ENCODE measurements around the gene CASP7. TPM values are rescaled to one million over a fixed set of nuclear protein-coding genes. Genes with fewer than 3 reads are reported as not detected.
"Not testable (repeated sequence)": the region's sequence is repeated elsewhere in the genome, so short reads cannot be mapped to it uniquely, and the experiment has no call there.

The CASP7 gene
- total RNA-seq, 1 experiment from 2014 or later = 38.2 TPM

DNA sequence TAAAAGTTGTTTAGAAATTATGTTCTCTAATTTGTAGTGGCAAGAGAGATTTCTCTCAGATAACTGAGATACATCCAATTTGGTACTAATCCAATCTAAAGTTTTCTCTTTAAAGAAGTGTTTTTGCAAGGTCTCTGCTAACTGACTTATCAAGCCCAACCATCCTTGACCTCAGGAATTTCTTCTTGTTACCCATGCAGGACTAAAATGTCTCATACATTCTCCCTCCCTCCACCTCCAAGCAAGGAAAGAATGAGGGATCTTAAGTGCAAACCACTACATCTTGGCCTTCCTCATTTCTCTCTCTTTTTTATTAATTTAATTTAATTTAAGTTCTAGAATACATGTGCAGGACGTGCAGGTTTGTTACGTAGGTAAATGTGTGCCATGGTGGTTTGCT, 28.7 kb upstream of the CASP7 start:
- intact Hi-C loops (cut with micrococcal nuclease; ENCODE audit: unreplicated experiment) (no loop called here), in situ Hi-C loops (cut with HindIII; ENCODE audit: low pct_unique_long_range_greater_than_20kb, low sequenced_read_pairs) (no loop called here)
- BruUV-seq (replicated peaks) = no TSS peak
- no peak for ATAC-seq
- no peaks in the 10 kb centered on the region for H3K36me3 ChIP-seq (ENCODE audit: control insufficient read depth, insufficient read depth, low read length)
- H3K4me1 ChIP-seq (ENCODE audit: control insufficient read depth, insufficient read depth, low read length) = no peaks in the 10 kb centered on the region
- CTCF ChIA-PET = no interaction called here
- no peaks in the 10 kb centered on the region for H3K9me3 ChIP-seq (ENCODE audit: control insufficient read depth, insufficient read depth, low read depth, low read length)
- POLR2A ChIA-PET = no interaction called here
- DNase-seq (ENCODE audit: low read depth, low spot score) = no peak
- no peak overlapping the region for H3K4me3 ChIP-seq (ENCODE audit: low read depth in 2 of 2, low read length in 2 of 2)
- TF ChIP-seq SIN3A (IDR thresholded peaks at IDR 0.05; ENCODE audit: borderline replicate concordance, insufficient read depth, low read depth, low read length) (no peak), POLR2AphosphoS5 (IDR thresholded peaks at IDR 0.05; ENCODE audit: low read depth, low read length) (no peak), TCF7L2 (IDR thresholded peaks at IDR 0.05; ENCODE audit: low read depth, low read length) (no peak)
- TF ChIP-seq, protein P1, sequence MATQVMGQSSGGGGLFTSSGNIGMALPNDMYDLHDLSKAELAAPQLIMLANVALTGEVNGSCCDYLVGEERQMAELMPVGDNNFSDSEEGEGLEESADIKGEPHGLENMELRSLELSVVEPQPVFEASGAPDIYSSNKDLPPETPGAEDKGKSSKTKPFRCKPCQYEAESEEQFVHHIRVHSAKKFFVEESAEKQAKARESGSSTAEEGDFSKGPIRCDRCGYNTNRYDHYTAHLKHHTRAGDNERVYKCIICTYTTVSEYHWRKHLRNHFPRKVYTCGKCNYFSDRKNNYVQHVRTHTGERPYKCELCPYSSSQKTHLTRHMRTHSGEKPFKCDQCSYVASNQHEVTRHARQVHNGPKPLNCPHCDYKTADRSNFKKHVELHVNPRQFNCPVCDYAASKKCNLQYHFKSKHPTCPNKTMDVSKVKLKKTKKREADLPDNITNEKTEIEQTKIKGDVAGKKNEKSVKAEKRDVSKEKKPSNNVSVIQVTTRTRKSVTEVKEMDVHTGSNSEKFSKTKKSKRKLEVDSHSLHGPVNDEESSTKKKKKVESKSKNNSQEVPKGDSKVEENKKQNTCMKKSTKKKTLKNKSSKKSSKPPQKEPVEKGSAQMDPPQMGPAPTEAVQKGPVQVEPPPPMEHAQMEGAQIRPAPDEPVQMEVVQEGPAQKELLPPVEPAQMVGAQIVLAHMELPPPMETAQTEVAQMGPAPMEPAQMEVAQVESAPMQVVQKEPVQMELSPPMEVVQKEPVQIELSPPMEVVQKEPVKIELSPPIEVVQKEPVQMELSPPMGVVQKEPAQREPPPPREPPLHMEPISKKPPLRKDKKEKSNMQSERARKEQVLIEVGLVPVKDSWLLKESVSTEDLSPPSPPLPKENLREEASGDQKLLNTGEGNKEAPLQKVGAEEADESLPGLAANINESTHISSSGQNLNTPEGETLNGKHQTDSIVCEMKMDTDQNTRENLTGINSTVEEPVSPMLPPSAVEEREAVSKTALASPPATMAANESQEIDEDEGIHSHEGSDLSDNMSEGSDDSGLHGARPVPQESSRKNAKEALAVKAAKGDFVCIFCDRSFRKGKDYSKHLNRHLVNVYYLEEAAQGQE (IDR thresholded peaks at IDR 0.05; ENCODE audit: insufficient read depth in 1 of 2, low read depth in 2 of 2, low read length in 1 of 2) = no peak
- TF ChIP-seq, protein P2, sequence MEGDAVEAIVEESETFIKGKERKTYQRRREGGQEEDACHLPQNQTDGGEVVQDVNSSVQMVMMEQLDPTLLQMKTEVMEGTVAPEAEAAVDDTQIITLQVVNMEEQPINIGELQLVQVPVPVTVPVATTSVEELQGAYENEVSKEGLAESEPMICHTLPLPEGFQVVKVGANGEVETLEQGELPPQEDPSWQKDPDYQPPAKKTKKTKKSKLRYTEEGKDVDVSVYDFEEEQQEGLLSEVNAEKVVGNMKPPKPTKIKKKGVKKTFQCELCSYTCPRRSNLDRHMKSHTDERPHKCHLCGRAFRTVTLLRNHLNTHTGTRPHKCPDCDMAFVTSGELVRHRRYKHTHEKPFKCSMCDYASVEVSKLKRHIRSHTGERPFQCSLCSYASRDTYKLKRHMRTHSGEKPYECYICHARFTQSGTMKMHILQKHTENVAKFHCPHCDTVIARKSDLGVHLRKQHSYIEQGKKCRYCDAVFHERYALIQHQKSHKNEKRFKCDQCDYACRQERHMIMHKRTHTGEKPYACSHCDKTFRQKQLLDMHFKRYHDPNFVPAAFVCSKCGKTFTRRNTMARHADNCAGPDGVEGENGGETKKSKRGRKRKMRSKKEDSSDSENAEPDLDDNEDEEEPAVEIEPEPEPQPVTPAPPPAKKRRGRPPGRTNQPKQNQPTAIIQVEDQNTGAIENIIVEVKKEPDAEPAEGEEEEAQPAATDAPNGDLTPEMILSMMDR (IDR thresholded peaks at IDR 0.05) = no peak
- no peak overlapping the region for H3K27ac ChIP-seq (ENCODE audit: low read length)
- H3K27me3 ChIP-seq (ENCODE audit: control insufficient read depth, insufficient read depth, low read length) = peaks cover 25% of the 10 kb centered on the region

DNA sequence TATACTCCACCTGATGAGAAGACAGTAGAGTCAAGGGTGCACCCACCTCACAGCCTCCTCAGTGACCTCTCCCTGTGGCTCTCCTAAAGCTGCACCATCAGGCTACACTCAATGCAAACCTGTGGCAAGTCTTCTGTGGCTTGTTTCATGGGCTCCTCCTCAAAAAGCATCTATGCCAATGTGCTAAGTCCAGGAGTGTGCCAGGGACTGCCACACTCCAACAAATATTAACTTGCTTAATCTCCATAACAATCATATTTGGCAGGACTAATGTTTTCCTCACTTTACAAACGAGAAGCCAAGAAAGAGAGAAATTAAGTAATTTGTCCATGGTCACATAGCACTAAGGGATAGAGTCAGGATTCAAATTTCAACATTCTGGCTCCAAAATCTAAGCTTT, 27.8 kb upstream of the CASP7 start:
- intact Hi-C loops (cut with micrococcal nuclease; ENCODE audit: unreplicated experiment) = no loop called here
- Histone ChIP-seq H3K9me3 (ENCODE audit: control insufficient read depth, insufficient read depth, low read depth, low read length) (no peaks in the 10 kb centered on the region), H3K4me3 (ENCODE audit: low read depth in 2 of 2, low read length in 2 of 2) (no peak overlapping the region), H3K27ac (ENCODE audit: low read length) (no peak overlapping the region), H3K4me1 (ENCODE audit: control insufficient read depth, insufficient read depth, low read length) (no peaks in the 10 kb centered on the region), H3K27me3 (ENCODE audit: control insufficient read depth, insufficient read depth, low read length) (peaks cover 24% of the 10 kb centered on the region), H3K36me3 (ENCODE audit: control insufficient read depth, insufficient read depth, low read length) (no peaks in the 10 kb centered on the region)
- no peak for DNase-seq (ENCODE audit: low read depth, low spot score)
- no TSS peak for BruUV-seq (replicated peaks)
- in situ Hi-C loops (cut with HindIII; ENCODE audit: low pct_unique_long_range_greater_than_20kb, low sequenced_read_pairs) = no loop called here
- ATAC-seq = no peak
- TF ChIP-seq POLR2AphosphoS5 (IDR thresholded peaks at IDR 0.05; ENCODE audit: low read depth, low read length) (no peak), TCF7L2 (IDR thresholded peaks at IDR 0.05; ENCODE audit: low read depth, low read length) (no peak), SIN3A (IDR thresholded peaks at IDR 0.05; ENCODE audit: borderline replicate concordance, insufficient read depth, low read depth, low read length) (no peak)
- TF ChIP-seq, protein P1 (IDR thresholded peaks at IDR 0.05; ENCODE audit: insufficient read depth in 1 of 2, low read depth in 2 of 2, low read length in 1 of 2) = no peak
- ChIA-PET CTCF (no interaction called here), POLR2A (no interaction called here)

DNA sequence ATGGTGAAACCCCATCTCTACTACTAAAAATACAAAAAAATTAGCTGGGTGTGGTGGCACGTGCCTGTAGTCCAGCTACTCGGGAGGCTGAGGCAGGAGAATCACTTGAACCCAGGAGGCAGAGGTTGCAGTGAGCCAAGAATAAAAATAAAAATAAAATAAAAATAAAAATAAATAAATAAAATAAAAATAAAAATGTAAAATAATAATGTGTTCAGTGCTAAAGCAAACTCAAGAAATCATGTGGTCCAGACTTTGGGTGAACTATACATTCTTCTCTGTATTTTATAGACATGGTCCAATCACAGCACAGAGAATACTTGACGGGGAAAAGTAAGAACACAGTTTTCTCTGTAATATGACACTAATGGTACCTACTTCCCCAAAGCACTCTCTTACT, 27.3 kb upstream of the CASP7 start:
- not testable (repeated sequence) for ATAC-seq

More for the DNA sequence above, 27.3 kb upstream of the CASP7 start:
- intact Hi-C loops (cut with micrococcal nuclease; ENCODE audit: unreplicated experiment); POLR2A ChIA-PET; H3K36me3 ChIP-seq (ENCODE audit: control insufficient read depth, insufficient read depth, low read length); DNase-seq (ENCODE audit: low read depth, low spot score); H3K4me1 ChIP-seq (ENCODE audit: control insufficient read depth, insufficient read depth, low read length); BruUV-seq (replicated peaks); in situ Hi-C loops (cut with HindIII; ENCODE audit: low pct_unique_long_range_greater_than_20kb, low sequenced_read_pairs); H3K9me3 ChIP-seq (ENCODE audit: control insufficient read depth, insufficient read depth, low read depth, low read length); CTCF ChIA-PET; H3K4me3 ChIP-seq (ENCODE audit: low read depth in 2 of 2, low read length in 2 of 2); H3K27ac ChIP-seq (ENCODE audit: low read length): not testable (repeated sequence)
- peaks cover 27% of the 10 kb centered on the region for H3K27me3 ChIP-seq (ENCODE audit: control insufficient read depth, insufficient read depth, low read length)

Measured in Panc1 (cell line).